ENCODE results near the gene HMGCS1.

DNA sequence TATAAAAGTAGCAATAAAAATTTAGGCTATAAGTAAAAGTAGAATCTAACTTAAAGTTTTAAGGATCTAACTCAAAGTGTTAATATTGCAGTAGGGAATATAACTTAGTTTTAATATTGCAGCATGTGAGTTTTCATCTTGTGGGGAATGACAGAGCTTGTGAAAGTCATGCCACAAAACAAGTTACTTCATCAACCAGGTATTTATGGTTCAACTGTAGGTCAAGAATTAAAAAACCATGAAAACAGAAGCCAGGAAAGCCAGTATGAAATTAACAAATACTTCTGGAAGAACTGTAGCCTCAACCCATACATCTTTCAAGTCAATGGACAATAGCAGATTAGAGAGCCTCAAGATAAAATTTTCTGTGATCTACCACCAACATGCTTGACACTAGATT, 19.0 kb downstream of the HMGCS1 start:
- TF ChIP-seq, protein P1, sequence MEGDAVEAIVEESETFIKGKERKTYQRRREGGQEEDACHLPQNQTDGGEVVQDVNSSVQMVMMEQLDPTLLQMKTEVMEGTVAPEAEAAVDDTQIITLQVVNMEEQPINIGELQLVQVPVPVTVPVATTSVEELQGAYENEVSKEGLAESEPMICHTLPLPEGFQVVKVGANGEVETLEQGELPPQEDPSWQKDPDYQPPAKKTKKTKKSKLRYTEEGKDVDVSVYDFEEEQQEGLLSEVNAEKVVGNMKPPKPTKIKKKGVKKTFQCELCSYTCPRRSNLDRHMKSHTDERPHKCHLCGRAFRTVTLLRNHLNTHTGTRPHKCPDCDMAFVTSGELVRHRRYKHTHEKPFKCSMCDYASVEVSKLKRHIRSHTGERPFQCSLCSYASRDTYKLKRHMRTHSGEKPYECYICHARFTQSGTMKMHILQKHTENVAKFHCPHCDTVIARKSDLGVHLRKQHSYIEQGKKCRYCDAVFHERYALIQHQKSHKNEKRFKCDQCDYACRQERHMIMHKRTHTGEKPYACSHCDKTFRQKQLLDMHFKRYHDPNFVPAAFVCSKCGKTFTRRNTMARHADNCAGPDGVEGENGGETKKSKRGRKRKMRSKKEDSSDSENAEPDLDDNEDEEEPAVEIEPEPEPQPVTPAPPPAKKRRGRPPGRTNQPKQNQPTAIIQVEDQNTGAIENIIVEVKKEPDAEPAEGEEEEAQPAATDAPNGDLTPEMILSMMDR (conservative IDR thresholded peaks at IDR 0.05 in 1 of 2, IDR thresholded peaks at IDR 0.05 in 1 of 2; ENCODE audit: extremely low read depth in 1 of 2, insufficient read depth in 1 of 2, low read depth in 1 of 2, low read length in 2 of 2), result no peak
- no peak for TF ChIP-seq EZH2 (IDR thresholded peaks at IDR 0.05; ENCODE audit: borderline replicate concordance, low read length)
